ENCODE data around the gene FST.

Gene FST

GRCh38 chr5:53479045-53479589 is 1.3 kb upstream of the FST start:
- no peak overlapping the region for H3K4me3 ChIP-seq (IDR thresholded peaks at IDR 0.05; ENCODE audit: insufficient read depth, low read depth, low read length)
- H3K79me2 ChIP-seq (ENCODE audit: insufficient read depth, low read depth), result no peaks in the 10 kb centered on the region
- peaks cover 24% of the 10 kb centered on the region for H3K27me3 ChIP-seq (ENCODE audit: insufficient read depth, low read depth)
- H2AFZ ChIP-seq (ENCODE audit: low read depth), result peak overlapping the region; percentile 88
- H3K4me2 ChIP-seq, result peak overlapping the region; percentile 97
- H3K9ac ChIP-seq, result no peak overlapping the region
- no peak overlapping the region for H3K27ac ChIP-seq
- no peaks in the 10 kb centered on the region for H3K36me3 ChIP-seq (ENCODE audit: insufficient read depth)
- H4K20me1 ChIP-seq (ENCODE audit: insufficient read depth), result no peaks in the 10 kb centered on the region
- peaks cover 19% of the 10 kb centered on the region for H3K4me1 ChIP-seq (ENCODE audit: low read depth, poor library complexity, severe bottlenecking)
- no peak for TF ChIP-seq CTCF (conservative IDR thresholded peaks at IDR 0.05; ENCODE audit: low read depth, low read length)

- no peak overlapping the region for H3K9ac ChIP-seq
- H3K4me3 ChIP-seq (IDR thresholded peaks at IDR 0.05; ENCODE audit: insufficient read depth, low read depth, low read length), result no peak overlapping the region
- no peaks in the 10 kb centered on the region for H3K36me3 ChIP-seq (ENCODE audit: insufficient read depth)
- H3K4me2 ChIP-seq, result peak overlapping the region; percentile 97
- H3K4me1 ChIP-seq (ENCODE audit: low read depth, poor library complexity, severe bottlenecking), result peaks cover 19% of the 10 kb centered on the region
- H4K20me1 ChIP-seq (ENCODE audit: insufficient read depth), result no peaks in the 10 kb centered on the region
- no peaks in the 10 kb centered on the region for H3K79me2 ChIP-seq (ENCODE audit: insufficient read depth, low read depth)
- TF ChIP-seq CTCF (conservative IDR thresholded peaks at IDR 0.05; ENCODE audit: low read depth, low read length), result no peak
- H2AFZ ChIP-seq (ENCODE audit: low read depth), result peak overlapping the region; percentile 88
- H3K27ac ChIP-seq, result no peak overlapping the region
- H3K27me3 ChIP-seq (ENCODE audit: insufficient read depth, low read depth), result peaks cover 24% of the 10 kb centered on the region
Observed at GRCh38 chr5:53479590-53480415, 626 bp upstream of the FST start.

- H3K4me3 ChIP-seq (IDR thresholded peaks at IDR 0.05; ENCODE audit: insufficient read depth, low read depth, low read length), result no peak overlapping the region
- H4K20me1 ChIP-seq (ENCODE audit: insufficient read depth), result no peaks in the 10 kb centered on the region
- no peaks in the 10 kb centered on the region for H3K36me3 ChIP-seq (ENCODE audit: insufficient read depth)
- peak overlapping the region; percentile 47; the same call in 1 of the 2 replicates for H3K9ac ChIP-seq
- H3K27me3 ChIP-seq (ENCODE audit: insufficient read depth, low read depth), result peaks cover 24% of the 10 kb centered on the region
- H3K27ac ChIP-seq, result no peak overlapping the region
- TF ChIP-seq CTCF (conservative IDR thresholded peaks at IDR 0.05; ENCODE audit: low read depth, low read length), result no peak
- no peaks in the 10 kb centered on the region for H3K79me2 ChIP-seq (ENCODE audit: insufficient read depth, low read depth)
- H2AFZ ChIP-seq (ENCODE audit: low read depth), result peak overlapping the region; percentile 97
- H3K4me1 ChIP-seq (ENCODE audit: low read depth, poor library complexity, severe bottlenecking), result peaks cover 17% of the 10 kb centered on the region
- peak overlapping the region; percentile 99 for H3K4me2 ChIP-seq
Observed at GRCh38 chr5:53481159-53481886, 894 bp downstream of the FST start.

GRCh38 chr5:53481887-53482716 is 1.7 kb downstream of the FST start:
- TF ChIP-seq CTCF (conservative IDR thresholded peaks at IDR 0.05; ENCODE audit: low read depth, low read length), result peak; percentile 19; the same call in 1 of the 2 replicates
- Histone ChIP-seq H3K27ac (no peak overlapping the region), H3K4me3 (IDR thresholded peaks at IDR 0.05; ENCODE audit: insufficient read depth, low read depth, low read length) (no peak overlapping the region), H2AFZ (ENCODE audit: low read depth) (peak overlapping the region; percentile 97), H3K9ac (peak overlapping the region; percentile 47; the same call in 1 of the 2 replicates), H3K36me3 (ENCODE audit: insufficient read depth) (no peaks in the 10 kb centered on the region), H3K27me3 (ENCODE audit: insufficient read depth, low read depth) (peaks cover 24% of the 10 kb centered on the region), H4K20me1 (ENCODE audit: insufficient read depth) (no peaks in the 10 kb centered on the region), H3K4me2 (peak overlapping the region; percentile 99), H3K79me2 (ENCODE audit: insufficient read depth, low read depth) (no peaks in the 10 kb centered on the region), H3K4me1 (ENCODE audit: low read depth, poor library complexity, severe bottlenecking) (peaks cover 9% of the 10 kb centered on the region)
